HG03520 (cell line): ENCODE data around the gene SCLY.

ENCODE experiments used
- ATAC-seq: cut with Tn5 transposase; IDR thresholded peaks from one replicate; pipeline ENCODE4 v1.9.1; 2021; ENCODE audit warnings: mild to moderate bottlenecking, moderate library complexity; ENCODE audit not compliant: unreplicated experiment

The SCLY gene

DNA sequence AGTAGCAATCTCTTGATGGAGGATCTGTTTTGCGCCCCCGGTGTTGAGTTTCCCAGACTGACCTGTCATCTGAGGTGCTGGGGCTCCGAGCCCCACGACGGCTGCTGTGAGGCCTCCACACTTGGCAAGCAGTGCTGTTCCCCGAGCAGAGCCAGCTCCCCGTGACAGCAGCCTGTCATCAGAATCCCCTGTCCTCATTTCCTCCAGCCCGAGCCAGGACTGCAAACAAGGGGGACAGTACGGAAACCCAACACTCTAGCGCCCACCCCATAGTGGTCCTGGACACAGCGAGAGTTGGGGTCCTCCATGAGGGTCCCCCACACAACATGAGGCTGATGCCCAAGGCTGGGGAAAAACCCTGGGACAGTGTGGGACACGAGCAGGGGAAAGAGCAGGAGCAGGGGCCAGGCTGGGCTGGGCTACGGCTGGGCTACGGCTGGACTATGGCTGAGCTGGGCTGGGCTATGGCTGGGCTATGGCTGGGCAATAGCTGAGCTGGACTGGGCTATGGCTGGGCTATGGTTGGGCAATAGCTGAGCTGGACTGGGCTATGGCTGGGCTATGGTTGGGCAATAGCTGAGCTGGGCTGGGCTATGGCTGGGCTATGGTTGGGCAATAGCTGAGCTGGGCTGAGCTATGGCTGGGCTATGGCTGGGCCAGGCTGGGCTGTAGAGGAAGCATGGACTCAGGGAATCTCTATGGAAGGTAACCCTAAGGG is 76.2 kb downstream of the SCLY start:
- ATAC-seq = no peak

DNA sequence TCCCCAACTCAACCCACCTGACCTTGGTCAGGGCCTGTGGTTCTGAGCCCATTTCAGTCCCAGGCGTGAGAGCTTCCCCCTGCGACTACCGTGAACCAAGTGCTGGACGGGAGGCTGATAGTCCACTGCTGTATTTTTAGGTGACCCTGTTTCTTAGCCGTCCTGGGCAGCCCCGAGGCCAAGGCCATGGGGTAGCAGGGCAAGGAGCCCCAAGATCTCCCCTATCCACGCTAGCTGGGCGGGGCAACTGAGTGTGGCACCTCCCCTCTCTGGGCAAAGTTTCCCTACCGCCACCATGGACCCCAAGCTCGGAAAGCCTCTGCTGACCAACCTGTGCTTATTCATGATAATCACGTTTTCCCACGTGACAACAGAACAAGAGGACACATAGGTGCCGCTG is 77.1 kb downstream of the SCLY start:
- ATAC-seq = no peak

DNA sequence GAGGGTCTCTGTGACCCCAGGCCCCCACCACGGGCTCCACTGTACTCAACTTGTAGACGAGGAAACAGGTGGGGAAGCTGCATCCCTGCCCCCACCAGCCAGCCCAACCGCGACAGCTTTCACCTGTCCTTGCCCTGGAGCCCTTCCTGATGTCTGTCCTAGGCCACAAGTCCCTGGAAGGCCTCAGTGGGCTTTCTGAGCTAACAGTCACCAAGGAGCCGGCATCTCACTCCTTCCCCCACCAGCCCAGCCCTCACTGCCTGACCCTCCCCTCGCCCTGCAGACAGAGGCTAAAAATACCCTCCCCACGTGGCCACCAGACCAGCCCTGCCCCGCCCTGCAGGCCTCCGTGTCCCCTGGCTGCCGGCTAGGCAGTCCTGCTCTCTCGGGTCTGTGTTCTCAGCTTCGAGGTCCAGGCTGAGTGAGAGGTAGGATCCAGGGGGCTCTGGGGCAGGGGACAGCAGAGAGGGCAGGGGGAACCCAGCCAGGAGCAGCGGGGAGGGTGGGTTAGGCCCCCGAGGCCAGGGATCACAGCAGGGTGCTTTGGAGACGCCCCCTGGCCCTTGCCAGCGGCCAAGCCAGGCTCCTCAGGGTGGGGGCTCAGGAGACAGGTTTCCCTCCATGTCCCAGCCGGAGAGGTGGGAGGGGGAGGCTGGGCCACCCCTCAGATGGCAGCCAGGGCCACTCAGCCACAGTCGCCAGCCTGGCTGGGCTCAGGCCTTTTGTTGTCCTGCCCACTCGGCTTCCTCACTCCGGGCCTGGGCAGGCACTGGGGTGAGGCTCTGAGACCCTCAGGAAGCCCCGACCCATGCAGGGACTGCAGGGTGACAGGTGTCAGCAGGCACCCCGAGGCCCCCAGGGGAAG is 77.8 kb downstream of the SCLY start, which contains the start of gene KLHL30:
Gene KLHL30 (plus strand): TSS at position 338 of the 865 bp plus-strand sequence. CDS start 2,087 bp downstream, outside the sequence.
- ATAC-seq = no peak

DNA sequence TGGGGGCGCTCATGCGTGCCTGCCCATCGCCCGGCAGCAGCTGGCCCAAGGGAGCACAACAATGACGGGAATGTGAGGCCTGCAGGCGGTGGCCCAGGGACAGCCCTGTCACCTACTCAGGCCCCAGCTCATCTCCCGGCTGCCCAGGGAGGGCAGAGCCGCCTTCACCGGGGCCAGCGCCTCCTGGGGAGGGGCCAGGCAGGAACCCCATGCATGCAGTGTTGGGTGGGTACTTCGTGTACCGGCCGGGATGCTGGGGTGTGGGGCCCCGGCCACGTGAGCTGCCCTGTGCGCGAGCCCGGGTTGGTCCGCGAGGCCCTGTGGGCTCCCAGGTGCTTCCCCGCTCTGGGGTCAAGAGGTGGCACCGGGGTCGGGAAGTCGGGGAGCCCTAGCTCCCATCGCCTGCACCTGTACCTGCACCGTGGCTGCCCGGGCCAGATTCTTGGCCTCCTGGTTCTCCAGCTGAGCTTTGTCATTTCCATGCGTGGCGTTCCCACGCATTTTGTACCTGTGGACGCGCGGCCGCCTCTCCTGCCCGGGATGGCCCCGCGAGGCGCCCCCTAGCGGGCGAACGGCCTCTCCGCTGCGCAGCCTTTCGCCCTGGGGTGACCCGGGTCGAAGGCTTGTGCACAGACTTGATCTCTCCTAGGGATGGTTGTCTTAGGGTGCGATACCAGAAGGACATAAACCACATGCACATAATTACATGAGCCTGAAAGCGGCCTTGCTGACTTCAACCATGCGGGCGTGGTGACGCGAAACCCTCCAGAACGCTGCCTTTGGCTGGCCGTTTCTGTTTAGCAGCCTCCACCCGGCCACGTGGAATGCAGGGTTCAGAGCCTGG is 78.6 kb downstream of the SCLY start:
- ATAC-seq = no peak

DNA sequence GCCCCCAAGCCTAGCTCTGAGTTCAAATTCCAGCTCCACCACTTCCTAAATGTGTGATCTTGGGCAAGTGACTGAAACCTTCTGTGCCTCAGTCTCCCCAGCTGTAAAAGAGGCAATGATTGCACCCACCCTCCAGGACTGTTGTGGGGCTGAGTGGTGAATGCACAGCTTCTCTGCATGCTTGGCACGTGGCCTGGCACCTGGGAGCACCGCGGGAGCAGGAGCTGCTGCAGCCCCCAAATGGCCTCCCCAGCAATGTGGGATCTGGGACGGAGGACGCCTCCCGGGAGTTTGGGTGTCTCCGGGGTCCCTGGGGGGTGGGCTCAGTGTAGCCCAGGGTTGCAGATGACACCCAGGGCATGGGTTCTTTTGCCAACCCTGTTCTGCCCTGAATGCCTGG is 79.2 kb downstream of the SCLY start:
- ATAC-seq = no peak

DNA sequence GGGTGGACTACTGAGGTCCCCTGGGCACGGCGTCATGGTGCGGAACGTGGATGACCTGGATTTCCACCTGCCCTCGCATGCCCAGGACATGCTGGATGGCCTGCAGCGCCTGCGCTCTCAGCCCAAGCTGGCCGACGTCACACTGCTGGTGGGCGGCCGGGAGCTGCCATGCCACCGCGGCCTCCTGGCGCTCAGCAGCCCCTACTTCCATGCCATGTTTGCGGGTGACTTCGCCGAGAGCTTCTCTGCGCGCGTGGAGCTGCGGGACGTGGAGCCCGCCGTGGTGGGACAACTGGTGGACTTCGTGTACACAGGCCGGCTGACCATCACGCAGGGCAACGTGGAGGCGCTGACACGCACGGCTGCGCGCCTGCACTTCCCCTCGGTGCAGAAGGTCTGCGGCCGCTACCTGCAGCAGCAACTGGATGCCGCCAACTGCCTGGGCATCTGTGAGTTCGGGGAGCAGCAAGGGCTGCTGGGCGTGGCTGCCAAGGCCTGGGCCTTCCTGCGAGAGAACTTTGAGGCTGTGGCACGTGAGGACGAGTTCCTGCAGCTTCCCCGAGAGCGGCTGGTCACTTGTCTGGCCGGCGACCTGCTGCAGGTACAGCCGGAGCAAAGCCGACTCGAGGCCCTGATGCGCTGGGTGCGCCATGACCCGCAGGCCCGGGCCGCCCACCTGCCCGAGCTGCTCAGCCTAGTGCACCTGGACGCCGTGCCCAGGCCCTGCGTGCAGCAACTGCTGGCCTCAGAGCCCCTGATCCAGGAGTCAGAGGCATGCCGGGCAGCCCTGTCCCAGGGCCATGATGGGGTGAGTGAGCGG is 80.1 kb downstream of the SCLY start:
- no peak for ATAC-seq

DNA sequence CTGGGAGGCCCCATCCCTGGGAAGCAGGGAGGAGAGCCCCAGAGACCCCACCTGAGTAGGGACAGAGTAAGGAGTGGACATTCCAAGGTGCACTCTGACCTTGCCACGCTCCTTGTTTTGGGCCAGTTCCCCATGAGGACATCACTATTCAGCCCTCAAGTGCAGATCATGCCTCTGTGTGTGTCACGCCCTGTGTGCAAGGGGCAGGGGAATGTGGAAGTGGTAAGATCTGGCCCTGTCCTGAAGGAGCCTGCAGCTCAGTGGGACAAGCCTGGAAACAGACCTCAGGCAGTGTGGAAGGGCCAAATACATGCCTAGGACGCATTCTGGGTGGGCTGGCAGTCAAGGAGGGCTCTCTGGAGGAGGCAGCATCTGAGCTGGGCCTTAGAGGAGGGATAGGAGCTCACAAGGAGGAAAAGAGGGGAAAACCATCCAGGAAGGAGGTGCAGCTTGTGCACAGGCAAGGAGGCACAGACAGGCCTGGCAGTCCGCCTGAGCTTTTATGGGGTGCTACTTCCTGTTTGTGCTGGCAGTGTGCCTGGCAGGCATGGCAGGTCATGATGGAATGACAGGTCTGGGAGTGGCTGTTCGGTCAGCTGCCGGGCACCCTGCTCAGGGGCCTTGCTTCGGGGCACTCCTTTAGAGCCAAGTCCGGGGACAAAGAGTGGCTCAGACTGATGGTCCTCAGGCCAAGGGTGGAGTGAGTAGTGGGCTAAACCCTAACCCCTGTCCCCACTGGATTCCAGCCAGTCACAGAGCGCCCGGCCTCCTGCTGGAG is 80.9 kb downstream of the SCLY start:
- ATAC-seq = no peak

DNA sequence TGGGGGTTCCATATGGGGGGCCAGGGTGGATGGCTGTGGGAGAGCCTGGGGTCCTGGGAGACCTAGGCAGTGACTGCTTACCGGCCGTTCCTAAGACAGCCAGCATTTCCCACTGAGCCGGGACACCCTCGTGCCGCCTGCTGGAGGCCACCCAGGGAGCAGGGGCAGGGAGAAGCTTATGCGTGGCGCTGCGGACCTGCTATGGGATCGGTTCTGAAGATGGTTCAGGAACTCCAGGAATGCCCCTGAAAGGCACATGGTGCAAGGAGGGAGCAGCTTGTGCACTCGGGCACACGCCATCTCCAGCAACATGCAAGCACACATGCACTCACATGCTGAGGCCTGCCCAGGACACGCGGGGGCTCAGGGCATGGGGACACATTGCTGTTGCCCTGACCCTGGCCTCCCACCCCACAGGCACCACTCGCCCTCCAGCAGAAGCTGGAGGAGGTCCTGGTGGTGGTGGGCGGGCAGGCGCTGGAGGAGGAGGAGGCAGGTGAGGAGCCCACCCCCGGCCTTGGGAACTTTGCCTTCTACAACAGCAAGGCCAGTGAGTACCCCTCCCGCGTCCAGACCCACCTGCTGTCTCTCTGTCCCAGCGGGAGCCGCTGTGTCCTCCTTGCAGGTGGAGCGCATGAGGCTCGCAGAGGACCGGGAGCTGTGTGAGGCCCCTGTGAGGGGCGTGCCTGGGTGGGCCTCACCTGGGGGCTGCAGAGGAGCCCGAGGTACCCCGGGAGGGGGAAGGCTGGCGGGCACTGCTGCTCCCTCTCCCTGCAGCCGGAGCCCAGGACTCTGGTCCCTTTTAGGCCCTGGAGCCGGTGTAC is 81.8 kb downstream of the SCLY start:
- ATAC-seq = no peak

DNA sequence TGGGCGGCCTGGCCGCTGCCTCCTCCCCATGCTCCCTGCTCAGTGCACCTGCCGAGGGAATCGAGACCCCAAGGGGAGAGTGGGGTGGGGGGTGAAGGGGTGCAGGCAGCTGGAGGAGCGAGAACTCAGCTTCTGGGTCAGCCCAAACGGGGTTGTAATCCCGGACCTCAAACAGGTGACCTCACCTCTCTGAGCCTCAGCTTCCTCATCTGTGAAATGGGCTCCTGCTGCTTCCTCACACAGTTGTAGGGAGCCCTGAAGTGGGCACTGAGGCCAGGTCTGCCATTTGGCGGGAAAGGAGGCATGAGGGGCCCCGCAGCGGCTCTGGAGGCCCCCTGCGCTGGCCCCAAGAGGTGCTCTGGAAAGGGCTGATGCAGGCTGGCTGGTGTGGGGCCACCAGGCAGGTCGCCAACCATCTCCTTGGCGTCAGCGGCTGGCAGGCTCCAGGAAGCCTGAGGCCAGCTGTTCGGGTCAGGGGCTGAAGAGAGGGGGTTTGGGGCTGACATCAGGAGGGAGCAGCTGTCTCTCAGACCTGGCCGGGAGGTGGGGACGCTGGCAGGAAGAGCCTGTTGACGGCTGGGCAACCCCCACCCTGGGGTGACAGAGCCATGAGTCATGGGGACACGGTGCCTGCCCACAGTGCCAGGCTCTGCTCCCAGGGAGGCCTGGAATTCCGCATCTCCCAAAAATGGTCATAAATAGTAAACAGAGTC is 82.6 kb downstream of the SCLY start:
- no peak for ATAC-seq

DNA sequence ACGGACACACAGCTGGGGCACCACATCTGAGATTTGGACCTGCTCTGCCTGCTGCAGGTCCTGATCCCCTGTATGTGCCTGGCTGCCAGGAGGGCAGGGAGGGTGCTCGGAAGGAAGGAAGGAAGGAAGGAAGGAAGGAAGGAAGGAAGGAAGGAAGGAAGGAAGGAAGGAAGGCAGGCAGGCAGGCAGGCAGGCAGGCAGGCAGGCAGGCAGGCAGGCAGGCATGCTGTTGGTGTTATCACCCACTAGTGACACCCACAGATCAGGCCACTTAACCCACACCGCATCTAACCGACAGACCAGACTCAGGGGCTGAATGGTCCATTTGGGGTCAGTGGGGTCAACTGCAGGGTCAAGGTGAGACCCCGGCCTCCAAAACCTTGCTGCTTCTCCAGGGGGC is 83.5 kb downstream of the SCLY start:
- ATAC-seq = no peak

DNA sequence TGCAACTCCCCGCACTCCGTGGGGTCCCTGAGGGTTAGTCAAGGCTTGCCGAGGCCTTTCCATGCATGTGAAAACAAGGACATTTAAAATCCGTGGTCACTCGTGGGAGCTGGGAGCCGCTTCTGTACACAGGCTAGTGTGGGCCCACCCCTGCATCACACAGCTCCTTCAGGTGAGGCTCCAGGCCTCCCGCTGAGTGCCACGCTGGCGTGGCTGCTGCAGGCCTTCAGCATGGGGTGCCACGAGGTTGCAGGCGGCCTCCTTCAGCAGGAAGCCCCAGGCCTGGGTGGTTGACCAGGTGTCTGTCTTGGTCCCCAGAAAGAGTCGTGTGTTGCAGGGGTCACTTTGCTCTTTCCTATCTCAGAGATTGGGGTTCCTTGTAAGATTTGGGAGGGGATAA is 84.2 kb downstream of the SCLY start:
- no peak for ATAC-seq

DNA sequence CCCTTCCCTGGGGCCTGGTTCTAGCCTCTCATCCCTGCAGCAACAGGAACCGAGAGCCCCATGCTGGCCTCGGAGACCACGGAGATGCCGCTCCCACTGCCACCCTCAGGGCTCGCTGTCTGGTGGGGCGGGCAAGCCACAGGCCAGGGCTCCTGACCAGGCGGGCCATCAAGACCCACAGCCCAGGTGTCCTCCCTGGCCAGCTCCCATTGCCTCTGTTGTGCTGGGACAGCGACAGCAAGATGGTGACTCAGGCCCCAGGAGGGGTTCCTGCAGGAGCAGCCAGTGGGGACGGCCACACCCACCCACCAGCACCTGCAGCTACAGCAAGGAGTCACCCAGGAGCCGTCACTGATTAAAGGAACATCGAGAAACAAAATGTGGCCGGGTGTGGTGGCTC is 85.0 kb downstream of the SCLY start:
- no peak for ATAC-seq

DNA sequence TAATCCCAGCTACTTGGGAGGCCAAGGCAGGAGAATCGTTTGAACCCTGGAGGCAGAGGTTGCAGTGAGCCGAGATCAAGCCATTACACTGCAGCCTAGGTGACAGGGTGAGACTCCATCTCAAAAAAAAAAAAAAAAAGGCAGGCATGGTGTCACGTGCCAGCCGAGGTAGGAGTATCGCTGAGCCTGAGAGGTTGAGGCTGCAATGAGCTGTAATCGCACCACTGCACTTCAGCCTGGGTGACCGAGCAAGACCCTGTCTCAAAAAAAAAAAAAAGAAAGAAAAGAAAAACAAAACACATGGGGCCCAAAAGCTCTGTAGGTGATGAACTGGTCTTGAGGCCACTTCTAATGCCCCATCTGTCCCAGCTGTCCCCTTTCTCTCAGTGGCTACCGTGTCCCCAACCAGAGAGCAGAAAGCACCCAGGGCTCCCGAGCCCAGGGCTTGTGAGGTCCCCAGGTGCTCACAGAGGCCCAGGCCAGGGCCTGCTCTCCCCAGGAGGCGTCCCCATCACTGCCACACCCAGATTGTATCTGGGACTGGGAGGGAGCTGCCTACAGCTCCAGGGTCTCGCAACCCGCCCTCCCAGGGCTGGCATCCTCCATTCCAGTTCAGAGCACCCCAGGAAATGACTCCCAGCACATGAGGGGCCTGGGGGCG is 86.2 kb downstream of the SCLY start:
- ATAC-seq = no peak

DNA sequence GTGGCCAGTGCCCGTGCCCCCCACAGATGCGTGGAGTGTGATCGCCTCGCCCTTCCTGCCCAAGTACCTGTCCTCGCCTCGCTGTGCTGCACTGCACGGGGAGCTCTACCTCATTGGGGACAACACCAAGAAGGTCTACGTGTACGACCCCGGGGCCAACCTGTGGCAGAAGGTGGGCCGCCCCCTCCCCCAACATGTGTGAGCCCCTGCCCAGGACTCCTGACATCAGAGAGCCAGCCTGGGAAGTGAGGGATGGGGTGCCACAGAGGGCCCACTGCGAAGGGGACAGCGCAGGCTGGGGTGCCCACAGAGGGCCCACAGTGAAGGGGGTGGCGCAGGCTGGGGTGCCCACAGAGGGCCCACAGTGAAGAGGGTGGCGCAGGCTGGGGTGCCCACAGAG is 88.2 kb downstream of the SCLY start:
- ATAC-seq = no peak
